ENCODE measurements around the gene SNN.

Gene SNN

DNA sequence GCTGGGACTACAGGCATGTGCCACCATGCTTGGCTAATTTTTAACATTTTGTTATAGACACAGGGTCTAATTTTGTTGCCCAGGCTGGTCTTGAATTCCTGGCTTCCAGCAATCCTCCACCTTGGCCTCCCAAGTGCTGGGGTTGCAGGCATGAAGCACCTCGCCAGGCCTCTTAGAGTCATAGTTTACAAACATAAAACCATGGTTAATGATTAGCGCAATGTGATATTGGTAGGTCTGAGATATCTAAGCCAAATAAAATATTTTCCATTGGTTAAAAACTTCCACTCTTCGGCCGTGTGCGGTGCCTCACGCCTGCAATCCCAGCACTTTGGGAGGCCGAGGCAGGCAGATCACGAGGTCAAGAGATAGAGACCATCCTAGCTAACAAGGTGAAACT, 57.8 kb downstream of the SNN start:
- Histone ChIP-seq H3K27me3 (ENCODE audit: insufficient read depth, low read length, poor library complexity, severe bottlenecking) (no peaks in the 10 kb centered on the region), H3K9me3 (ENCODE audit: insufficient read depth, low read depth, low read length) (no peaks in the 10 kb centered on the region), H3K9me2 (replicated peaks; ENCODE audit: low read depth, low read length) (no peaks in the 10 kb centered on the region), H3K4me2 (ENCODE audit: low read depth, low read length, poor library complexity, severe bottlenecking) (no peak overlapping the region), H3K36me3 (ENCODE audit: insufficient read depth, low read length) (peaks cover 9% of the 10 kb centered on the region; the same call in 1 of the 2 replicates), H3F3A (ENCODE audit: low read depth) (no peaks in the 10 kb centered on the region), H3K4me1 (ENCODE audit: insufficient read depth, low read length, poor library complexity, severe bottlenecking) (no peaks in the 10 kb centered on the region), H3K4me3 (ENCODE audit: low read length, poor library complexity, severe bottlenecking) (no peak overlapping the region), H2AFZ (ENCODE audit: low read length) (no peak overlapping the region), H3K9ac (ENCODE audit: low read depth, low read length, poor library complexity, severe bottlenecking) (no peak overlapping the region), H4K20me1 (ENCODE audit: insufficient read depth, low read length, poor library complexity, severe bottlenecking) (no peaks in the 10 kb centered on the region), H3K79me2 (ENCODE audit: insufficient read depth, low read length) (no peaks in the 10 kb centered on the region)
- TF ChIP-seq CTCF (conservative IDR thresholded peaks at IDR 0.05; ENCODE audit: low read length) (no peak), EZH2phosphoT487 (IDR thresholded peaks at IDR 0.05; ENCODE audit: borderline replicate concordance) (no peak)

DNA sequence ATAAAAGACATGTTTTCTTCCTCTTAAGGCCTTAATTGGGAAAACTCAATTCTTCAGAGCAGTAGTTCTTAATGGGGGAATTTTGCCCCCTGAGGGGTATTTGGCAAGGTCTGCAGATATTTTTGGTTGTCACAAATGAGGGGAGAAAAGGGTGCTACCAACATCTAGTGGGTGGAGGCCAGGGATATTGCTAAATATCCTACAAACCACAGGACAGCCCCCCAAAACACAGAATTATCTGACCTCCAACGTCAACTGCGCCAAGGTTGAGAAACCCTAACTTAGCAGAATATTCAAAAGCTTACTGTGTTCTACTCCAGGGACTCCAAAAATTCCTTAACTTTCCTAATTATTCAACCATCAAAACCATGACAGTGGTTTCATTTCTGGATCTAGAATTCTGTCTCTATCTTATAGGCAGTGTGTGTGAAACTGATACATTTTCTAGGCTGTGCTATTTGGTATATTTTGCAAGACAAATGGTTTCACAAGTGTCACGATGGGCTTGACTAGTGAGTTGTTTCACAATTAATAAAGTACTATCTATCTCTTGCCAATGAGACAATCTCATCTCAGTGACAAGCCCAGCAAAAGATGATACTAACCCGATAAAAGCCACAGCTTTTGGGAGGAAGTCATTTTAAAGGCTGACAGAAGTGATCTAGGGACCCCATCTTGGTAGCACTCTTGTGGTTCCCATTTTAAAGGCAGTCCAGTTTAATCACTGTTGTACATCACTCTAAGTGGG, 59.7 kb downstream of the SNN start:
- no peaks in the 10 kb centered on the region for H3K27me3 ChIP-seq (ENCODE audit: insufficient read depth, low read length, poor library complexity, severe bottlenecking)
- no peak overlapping the region for H3K9ac ChIP-seq (ENCODE audit: low read depth, low read length, poor library complexity, severe bottlenecking)
- no peak overlapping the region for H3K4me2 ChIP-seq (ENCODE audit: low read depth, low read length, poor library complexity, severe bottlenecking)
- no peaks in the 10 kb centered on the region for H3K4me1 ChIP-seq (ENCODE audit: insufficient read depth, low read length, poor library complexity, severe bottlenecking)
- no peaks in the 10 kb centered on the region for H4K20me1 ChIP-seq (ENCODE audit: insufficient read depth, low read length, poor library complexity, severe bottlenecking)
- no peak for TF ChIP-seq EZH2phosphoT487 (IDR thresholded peaks at IDR 0.05; ENCODE audit: borderline replicate concordance)
- no peak for TF ChIP-seq CTCF (conservative IDR thresholded peaks at IDR 0.05; ENCODE audit: low read length)
- no peak overlapping the region for H3K4me3 ChIP-seq (ENCODE audit: low read length, poor library complexity, severe bottlenecking)
- H3K36me3 ChIP-seq (ENCODE audit: insufficient read depth, low read length), result peaks cover 26% of the 10 kb centered on the region; the same call in 1 of the 2 replicates
- no peaks in the 10 kb centered on the region for H3F3A ChIP-seq (ENCODE audit: low read depth)
- H2AFZ ChIP-seq (ENCODE audit: low read length), result no peak overlapping the region
- no peaks in the 10 kb centered on the region for H3K9me2 ChIP-seq (replicated peaks; ENCODE audit: low read depth, low read length)
- H3K9me3 ChIP-seq (ENCODE audit: insufficient read depth, low read depth, low read length), result no peaks in the 10 kb centered on the region
- H3K79me2 ChIP-seq (ENCODE audit: insufficient read depth, low read length), result 0 out of 2 replicates have a peak, but pooled peaks cover 4% of the 10 kb centered on the region
